Stimulated activated CD8-positive, alpha-beta memory T cell treated with anti-CD3 and anti-CD28 coated beads, Interleukin-15, amount 100 ng/mL, for 48 hours (primary cell): Measurements from ENCODE around the gene HRH2.
"Not testable (repeated sequence)": the region's sequence is repeated elsewhere in the genome, so short reads cannot be mapped to it uniquely, and the experiment has no call there.

Source experiments
- DNase-seq, 2 donors: peaks; one replicate each; pipeline ENCODE4 v3.0.0-alpha.2; 2020; ENCODE audit warnings: low read depth in 2 of 2

The HRH2 gene, protein sequence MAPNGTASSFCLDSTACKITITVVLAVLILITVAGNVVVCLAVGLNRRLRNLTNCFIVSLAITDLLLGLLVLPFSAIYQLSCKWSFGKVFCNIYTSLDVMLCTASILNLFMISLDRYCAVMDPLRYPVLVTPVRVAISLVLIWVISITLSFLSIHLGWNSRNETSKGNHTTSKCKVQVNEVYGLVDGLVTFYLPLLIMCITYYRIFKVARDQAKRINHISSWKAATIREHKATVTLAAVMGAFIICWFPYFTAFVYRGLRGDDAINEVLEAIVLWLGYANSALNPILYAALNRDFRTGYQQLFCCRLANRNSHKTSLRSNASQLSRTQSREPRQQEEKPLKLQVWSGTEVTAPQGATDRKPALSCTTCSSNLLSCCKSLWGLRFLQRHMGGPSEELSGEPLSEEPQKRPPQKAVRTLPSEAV

GRCh38 chr5:175657593-175658271 lies at the start of gene HRH2:
Gene HRH2 (plus strand): TSS chr5:175658071. CDS start chr5:175683234, 25,163 bp downstream.
- DNase-seq, result peak in 1 of 2 donors; percentile 45

- peak; percentile 20 to 43 for DNase-seq
Observed at GRCh38 chr5:175609526-175609925, 48.3 kb upstream of the HRH2 start.

DNA sequence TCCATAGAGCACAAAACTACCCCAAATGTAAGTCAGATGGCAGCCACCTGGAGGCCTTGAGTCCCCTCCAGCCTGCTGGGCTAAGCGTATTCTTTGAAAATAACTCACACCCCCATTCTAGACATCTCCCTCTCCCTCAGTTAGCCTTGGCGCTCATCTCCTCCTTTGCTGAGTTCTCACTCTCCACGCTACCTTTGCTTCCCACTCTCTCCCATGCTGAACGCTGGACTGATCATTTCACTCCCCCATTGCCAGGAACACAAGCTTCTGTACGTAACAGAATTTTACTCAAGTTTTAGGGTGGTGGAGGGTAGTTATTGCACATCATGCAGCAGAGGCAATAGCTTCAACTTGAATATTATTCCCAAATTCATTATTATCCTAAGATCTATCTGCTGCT lies 47.5 kb upstream of the HRH2 start:
- no peak for DNase-seq

DNA sequence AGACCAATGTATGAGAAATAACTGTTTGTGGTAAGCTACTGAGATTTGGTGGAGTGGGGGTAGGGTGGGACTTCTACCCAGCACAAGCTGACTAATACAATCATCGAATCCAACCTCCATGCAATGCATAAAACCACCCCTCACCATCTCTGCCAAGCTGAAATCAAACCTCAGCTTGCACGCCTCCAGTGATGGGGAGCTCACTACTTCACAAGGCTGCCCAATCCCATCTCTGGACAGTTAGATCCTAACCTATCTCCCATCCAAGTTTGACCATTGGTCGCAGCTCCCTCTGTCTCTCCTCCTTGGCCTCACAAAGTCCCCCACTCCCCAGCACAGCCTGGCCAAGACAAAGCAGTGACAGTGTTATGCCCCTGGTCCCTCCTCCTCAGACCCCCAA lies 47.0 kb upstream of the HRH2 start:
- no peak for DNase-seq

GRCh38 chr5:175614223-175614815 lies 43.6 kb upstream of the HRH2 start:
- no peak for DNase-seq

DNA sequence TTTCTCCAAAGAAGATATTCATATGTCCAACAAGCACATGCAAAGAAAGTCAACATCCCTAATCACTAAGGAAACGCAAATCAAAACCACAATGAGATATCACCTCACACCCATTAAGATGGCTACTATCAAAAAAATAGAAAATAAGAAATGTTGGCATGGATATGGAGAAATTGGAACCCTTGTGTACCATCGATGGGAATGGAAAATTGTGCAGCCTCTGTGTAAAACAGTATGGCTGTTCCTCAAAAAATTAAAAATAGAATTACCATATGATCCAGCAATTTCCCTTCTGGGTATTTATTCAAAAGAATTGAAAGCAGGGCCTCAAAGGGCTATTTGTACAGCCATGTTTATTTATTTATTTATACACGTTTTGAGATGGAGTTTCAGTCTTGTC lies 43.0 kb upstream of the HRH2 start:
- no peak for DNase-seq

GRCh38 chr5:175616083-175616482 lies 41.8 kb upstream of the HRH2 start:
- DNase-seq, result peak in 1 of 2 donors; percentile 9

GRCh38 chr5:175616527-175616926 lies 41.3 kb upstream of the HRH2 start:
- not testable (repeated sequence) for DNase-seq

DNA sequence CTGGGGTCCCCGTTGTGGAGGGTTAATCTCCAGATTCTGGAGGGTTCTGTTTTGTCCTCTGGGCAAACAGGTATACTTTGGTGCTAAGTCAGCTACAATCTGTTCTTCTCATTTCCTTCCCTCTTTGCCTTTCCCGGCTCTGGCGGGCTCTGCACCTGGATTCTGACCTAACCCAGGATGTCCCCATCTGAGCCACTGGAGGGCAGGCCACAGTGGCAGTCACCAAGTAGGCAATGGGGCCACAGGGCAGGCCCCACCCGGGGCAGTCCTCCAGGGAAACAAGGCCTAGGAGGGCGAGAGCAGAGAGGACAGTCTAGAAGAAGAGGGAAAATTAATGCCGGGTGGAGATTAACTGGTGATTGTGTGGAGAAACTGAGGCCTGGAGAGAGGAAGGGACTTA lies 40.4 kb upstream of the HRH2 start:
- DNase-seq, result no peak

- DNase-seq, result no peak
Observed at GRCh38 chr5:175620527-175620926, 37.3 kb upstream of the HRH2 start.

GRCh38 chr5:175621971-175622370 lies 35.9 kb upstream of the HRH2 start:
- DNase-seq, result no peak

- DNase-seq, result no peak
Observed at GRCh38 chr5:175623088-175623487, 34.8 kb upstream of the HRH2 start.

GRCh38 chr5:175624316-175624715 lies 33.6 kb upstream of the HRH2 start:
- DNase-seq, result no peak

DNA sequence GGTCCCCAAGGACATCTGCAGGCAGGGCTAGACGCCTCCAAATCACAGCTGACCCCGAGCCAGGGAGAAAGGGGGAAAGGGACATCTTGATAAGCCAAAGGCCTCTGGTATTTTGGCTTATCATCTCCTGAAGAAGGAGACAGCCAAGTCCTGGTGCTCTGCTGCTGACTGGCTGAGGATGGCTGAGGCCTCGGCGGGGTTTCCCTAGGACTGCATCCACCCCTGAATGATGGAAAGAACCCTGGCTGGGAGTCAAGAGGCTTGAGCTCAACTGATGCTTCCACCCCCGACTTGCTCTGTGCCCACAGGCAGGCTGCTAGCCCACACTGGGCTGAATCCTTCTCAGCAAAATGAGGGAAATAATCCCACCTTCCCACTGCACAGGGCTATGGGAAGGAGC lies 30.9 kb upstream of the HRH2 start:
- DNase-seq, result no peak

DNA sequence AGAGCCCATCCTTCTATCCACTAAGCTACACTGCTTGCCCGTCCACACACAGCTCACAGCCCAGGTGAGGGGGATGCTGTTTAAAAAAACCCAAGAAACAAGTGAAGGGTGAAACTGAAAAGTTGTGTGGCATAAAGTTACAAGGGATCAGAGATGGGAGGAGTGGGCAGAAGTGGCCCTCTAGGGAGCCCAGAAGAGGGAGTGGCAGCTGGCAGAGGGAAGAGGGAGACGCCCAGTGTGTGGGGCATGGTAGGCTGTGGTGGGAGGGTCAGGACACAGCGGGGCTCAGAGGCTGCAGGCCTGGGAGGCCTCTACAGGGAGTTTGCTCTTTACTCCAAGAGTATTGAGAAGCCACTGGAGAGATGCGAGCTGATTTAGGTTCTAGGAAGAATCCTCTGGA lies 30.1 kb upstream of the HRH2 start:
- DNase-seq, result no peak

GRCh38 chr5:175628668-175629067 lies 29.2 kb upstream of the HRH2 start:
- DNase-seq, result no peak

DNA sequence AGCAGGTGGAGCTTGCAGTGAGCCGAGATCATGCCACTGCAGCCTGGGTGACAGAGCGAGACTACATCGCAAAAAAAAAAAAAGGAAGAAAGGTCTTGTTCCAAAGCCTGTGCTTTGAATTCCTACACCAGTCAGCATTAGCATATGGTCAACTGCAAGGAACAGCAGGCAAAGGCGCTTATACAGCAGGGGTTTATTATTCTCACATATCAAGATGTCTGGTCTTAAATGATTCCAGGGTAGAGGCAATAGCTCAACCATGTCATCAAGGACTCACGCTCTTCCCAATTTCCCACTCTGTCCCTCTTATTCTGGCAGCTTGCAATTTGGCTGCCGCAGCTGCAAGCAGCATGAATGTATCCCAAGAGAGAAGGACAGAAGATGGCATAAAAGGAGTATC lies 28.6 kb upstream of the HRH2 start:
- DNase-seq, result no peak

- DNase-seq, result no peak
Observed at GRCh38 chr5:175629793-175630192, 28.1 kb upstream of the HRH2 start.

- DNase-seq, result no peak
Observed at GRCh38 chr5:175635854-175636584, 21.9 kb upstream of the HRH2 start.

DNA sequence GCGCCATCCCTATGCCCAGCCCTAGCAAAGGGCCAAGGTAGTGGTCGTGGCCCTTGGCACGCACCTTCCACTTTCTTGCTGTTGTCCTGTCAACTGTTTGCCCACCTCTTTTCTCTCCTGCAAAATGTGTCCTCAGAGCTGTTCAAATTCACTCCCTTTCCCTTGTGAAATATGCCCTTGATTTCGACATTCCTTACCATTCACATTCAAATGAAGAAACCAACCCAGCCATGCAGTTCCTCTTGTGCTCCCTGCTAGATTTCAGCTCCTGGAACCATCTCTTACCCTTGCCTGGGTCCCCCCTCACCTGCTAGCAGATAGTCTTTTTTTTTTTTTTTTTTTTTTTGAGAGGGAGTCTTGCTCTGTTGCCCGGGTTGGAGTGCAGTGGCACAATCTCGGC lies 19.6 kb upstream of the HRH2 start:
- DNase-seq, result no peak

- DNase-seq, result no peak
Observed at GRCh38 chr5:175640106-175640775, 17.6 kb upstream of the HRH2 start.

GRCh38 chr5:175642998-175643397 lies 14.9 kb upstream of the HRH2 start:
- DNase-seq, result no peak
